ENCODE data around the gene HBEGF.

DNA sequence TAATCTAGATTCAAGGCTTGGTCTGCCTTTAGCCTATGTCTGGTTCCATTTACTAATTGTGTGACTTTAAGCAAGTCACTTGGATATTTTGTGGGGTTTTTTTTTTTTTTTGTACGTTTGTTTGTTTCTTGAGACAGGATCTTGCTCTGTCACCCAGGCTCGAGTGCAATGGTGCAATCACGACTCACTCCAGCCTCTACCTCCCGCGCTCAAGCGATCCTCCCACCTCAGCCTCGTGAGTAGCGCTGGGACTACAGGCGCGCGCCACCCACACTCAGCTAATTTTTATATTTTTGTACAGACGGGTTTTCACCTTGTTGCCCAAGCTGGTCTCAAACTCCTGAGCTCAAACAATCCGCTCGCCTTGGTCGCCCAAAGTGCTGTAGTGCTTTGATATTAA lies 42.4 kb downstream of the HBEGF start:
- TF ChIP-seq, protein P1, sequence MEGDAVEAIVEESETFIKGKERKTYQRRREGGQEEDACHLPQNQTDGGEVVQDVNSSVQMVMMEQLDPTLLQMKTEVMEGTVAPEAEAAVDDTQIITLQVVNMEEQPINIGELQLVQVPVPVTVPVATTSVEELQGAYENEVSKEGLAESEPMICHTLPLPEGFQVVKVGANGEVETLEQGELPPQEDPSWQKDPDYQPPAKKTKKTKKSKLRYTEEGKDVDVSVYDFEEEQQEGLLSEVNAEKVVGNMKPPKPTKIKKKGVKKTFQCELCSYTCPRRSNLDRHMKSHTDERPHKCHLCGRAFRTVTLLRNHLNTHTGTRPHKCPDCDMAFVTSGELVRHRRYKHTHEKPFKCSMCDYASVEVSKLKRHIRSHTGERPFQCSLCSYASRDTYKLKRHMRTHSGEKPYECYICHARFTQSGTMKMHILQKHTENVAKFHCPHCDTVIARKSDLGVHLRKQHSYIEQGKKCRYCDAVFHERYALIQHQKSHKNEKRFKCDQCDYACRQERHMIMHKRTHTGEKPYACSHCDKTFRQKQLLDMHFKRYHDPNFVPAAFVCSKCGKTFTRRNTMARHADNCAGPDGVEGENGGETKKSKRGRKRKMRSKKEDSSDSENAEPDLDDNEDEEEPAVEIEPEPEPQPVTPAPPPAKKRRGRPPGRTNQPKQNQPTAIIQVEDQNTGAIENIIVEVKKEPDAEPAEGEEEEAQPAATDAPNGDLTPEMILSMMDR (IDR thresholded peaks at IDR 0.05) = no peak
- TF ChIP-seq POLR2A (IDR thresholded peaks at IDR 0.05) = no peak
